ENCODE measurements around the gene DCTN5. TPM values are rescaled to one million over a fixed set of nuclear protein-coding genes. Genes with fewer than 3 reads are reported as not detected.

DCTN5 gene
- total and polyA plus RNA-seq, 2 of the 13 experiments (the other 11 are each of a cell fraction or from before 2014, with no cell fraction given): 105 to 207 TPM

GRCh38 chr16:23595951-23596720 lies 45.1 kb upstream of the DCTN5 start, which contains the start of gene NDUFAB1 (continued):
- TF ChIP-seq IRF1 (CRISPR knock-in tag; IDR thresholded peaks at IDR 0.05; ENCODE audit: low read depth): 0 out of 2 replicates have a peak, but pooled peaks have one; percentile 51
- no peak for TF ChIP-seq SETDB1 (CRISPR knock-in tag; IDR thresholded peaks at IDR 0.05; ENCODE audit: borderline replicate concordance)
- TF ChIP-seq ZNF543 (CRISPR knock-in tag; IDR thresholded peaks at IDR 0.05): peak; percentile 88
- TF ChIP-seq HNF1B (CRISPR knock-in tag; IDR thresholded peaks at IDR 0.05): no peak; the same call in 1 of the 2 replicates
- TF ChIP-seq ZFP37 (CRISPR knock-in tag; IDR thresholded peaks at IDR 0.05; ENCODE audit: borderline replicate concordance): peak; percentile 90
- TF ChIP-seq ZNF333 (CRISPR knock-in tag; IDR thresholded peaks at IDR 0.05; ENCODE audit: borderline replicate concordance): peak; percentile 35; the same call in 1 of the 2 replicates
- TF ChIP-seq SNRNP70 (IDR thresholded peaks at IDR 0.05; ENCODE audit: low read depth, low read length): no peak
- no peak; the same call in 1 of the 2 replicates for TF ChIP-seq GATAD2A (CRISPR knock-in tag; IDR thresholded peaks at IDR 0.05)
- peak; percentile 85 for TF ChIP-seq CCDC6 (CRISPR knock-in tag; IDR thresholded peaks at IDR 0.05)
- no peak for TF ChIP-seq NCOR1 (IDR thresholded peaks at IDR 0.05; ENCODE audit: borderline replicate concordance, low read length)
- peak; percentile 57; the same call in 1 of the 2 replicates for TF ChIP-seq PATZ1 (CRISPR knock-in tag; IDR thresholded peaks at IDR 0.05)
- TF ChIP-seq ZNF781 (CRISPR knock-in tag; IDR thresholded peaks at IDR 0.05; ENCODE audit: borderline replicate concordance, not compliant biosample characterization): peak; percentile 8
- 0 out of 2 replicates have a peak, but pooled peaks have one; percentile 35 for TF ChIP-seq LRRFIP1 (CRISPR knock-in tag; conservative IDR thresholded peaks at IDR 0.05)
- TF ChIP-seq ATF6 (CRISPR knock-in tag; conservative IDR thresholded peaks at IDR 0.05): peak; percentile 78
- peak; percentile 49 for TF ChIP-seq AGO1 (IDR thresholded peaks at IDR 0.05; ENCODE audit: low read depth, low read length, poor library complexity, severe bottlenecking)
- TF ChIP-seq ZNF75D (CRISPR knock-in tag; IDR thresholded peaks at IDR 0.05; ENCODE audit: borderline replicate concordance): 0 out of 2 replicates have a peak, but pooled peaks have one; percentile 82
- peak; percentile 96; the same call in 1 of the 2 replicates for TF ChIP-seq EEA1 (CRISPR knock-in tag; IDR thresholded peaks at IDR 0.05; ENCODE audit: borderline replicate concordance)
- peak; percentile 55; the same call in 1 of the 2 replicates for TF ChIP-seq MLX (CRISPR knock-in tag; IDR thresholded peaks at IDR 0.05)
